ENCODE data around the gene P4HB.

P4HB gene

DNA sequence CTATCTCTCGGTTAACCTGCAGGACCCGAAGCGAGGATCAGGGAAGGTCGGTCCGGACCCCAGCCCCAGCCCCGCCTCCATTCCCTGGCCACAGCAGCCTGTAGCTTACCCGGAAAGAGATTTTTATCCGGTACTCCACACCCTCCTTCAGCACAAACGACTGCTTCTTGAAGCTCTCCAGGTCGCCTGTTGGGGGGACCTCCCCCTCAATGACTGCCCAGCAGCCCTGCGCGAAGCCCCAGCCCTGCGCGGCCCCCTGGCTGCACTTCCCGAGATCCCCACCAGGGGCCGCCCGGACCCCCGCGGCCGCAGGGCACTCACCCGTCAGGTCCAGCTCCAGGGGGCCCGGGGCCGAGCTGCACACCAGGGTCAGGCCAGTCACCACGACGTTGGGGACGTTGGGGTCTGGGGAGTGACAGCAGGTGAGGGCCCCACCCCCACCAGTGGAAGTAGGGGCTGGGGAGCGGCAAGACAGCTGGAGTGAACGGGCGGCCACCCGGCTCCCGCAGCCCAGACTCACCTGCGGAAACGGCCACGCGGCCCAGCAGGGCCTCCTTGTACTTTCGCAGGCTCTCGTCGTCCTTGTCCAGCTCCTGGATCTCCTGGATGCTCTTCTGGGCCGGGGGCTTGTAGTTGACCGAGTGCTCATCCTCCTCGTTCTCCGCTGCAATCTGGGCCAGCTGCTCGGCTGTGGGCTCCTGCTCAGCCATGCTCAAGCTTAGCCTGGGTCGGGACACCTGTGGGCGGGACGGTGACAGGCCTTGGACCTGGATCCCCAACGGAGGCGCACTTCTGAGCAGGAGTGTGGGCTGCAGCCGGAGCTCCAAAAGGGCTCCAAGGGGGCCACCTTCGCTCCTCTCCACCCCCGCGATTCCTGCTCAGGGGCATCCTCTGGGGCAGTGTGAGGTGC is 9.1 kb upstream of the P4HB start:
- Histone ChIP-seq H3K27me3 (ENCODE audit: insufficient read depth, poor library complexity, severe bottlenecking) (no peaks in the 10 kb centered on the region), H3K27ac (replicated peaks) (peak overlapping the region; percentile 93), H3K4me3 (replicated peaks; ENCODE audit: insufficient read depth, low read length) (peak overlapping the region; percentile 87)
- TF ChIP-seq GABPA (IDR thresholded peaks at IDR 0.05; ENCODE audit: low read depth) (0 out of 2 replicates have a peak, but pooled peaks have one; percentile 25), SPI1 (IDR thresholded peaks at IDR 0.05; ENCODE audit: borderline replicate concordance, low read depth) (no peak), POLR2AphosphoS5 (IDR thresholded peaks at IDR 0.05; ENCODE audit: low read depth) (peak; percentile 65; the same call in 1 of the 2 replicates)
- TF ChIP-seq, protein P1, sequence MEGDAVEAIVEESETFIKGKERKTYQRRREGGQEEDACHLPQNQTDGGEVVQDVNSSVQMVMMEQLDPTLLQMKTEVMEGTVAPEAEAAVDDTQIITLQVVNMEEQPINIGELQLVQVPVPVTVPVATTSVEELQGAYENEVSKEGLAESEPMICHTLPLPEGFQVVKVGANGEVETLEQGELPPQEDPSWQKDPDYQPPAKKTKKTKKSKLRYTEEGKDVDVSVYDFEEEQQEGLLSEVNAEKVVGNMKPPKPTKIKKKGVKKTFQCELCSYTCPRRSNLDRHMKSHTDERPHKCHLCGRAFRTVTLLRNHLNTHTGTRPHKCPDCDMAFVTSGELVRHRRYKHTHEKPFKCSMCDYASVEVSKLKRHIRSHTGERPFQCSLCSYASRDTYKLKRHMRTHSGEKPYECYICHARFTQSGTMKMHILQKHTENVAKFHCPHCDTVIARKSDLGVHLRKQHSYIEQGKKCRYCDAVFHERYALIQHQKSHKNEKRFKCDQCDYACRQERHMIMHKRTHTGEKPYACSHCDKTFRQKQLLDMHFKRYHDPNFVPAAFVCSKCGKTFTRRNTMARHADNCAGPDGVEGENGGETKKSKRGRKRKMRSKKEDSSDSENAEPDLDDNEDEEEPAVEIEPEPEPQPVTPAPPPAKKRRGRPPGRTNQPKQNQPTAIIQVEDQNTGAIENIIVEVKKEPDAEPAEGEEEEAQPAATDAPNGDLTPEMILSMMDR (IDR thresholded peaks at IDR 0.05; ENCODE audit: insufficient read depth, low read length) = peak; percentile 55
- TF ChIP-seq, protein P2, sequence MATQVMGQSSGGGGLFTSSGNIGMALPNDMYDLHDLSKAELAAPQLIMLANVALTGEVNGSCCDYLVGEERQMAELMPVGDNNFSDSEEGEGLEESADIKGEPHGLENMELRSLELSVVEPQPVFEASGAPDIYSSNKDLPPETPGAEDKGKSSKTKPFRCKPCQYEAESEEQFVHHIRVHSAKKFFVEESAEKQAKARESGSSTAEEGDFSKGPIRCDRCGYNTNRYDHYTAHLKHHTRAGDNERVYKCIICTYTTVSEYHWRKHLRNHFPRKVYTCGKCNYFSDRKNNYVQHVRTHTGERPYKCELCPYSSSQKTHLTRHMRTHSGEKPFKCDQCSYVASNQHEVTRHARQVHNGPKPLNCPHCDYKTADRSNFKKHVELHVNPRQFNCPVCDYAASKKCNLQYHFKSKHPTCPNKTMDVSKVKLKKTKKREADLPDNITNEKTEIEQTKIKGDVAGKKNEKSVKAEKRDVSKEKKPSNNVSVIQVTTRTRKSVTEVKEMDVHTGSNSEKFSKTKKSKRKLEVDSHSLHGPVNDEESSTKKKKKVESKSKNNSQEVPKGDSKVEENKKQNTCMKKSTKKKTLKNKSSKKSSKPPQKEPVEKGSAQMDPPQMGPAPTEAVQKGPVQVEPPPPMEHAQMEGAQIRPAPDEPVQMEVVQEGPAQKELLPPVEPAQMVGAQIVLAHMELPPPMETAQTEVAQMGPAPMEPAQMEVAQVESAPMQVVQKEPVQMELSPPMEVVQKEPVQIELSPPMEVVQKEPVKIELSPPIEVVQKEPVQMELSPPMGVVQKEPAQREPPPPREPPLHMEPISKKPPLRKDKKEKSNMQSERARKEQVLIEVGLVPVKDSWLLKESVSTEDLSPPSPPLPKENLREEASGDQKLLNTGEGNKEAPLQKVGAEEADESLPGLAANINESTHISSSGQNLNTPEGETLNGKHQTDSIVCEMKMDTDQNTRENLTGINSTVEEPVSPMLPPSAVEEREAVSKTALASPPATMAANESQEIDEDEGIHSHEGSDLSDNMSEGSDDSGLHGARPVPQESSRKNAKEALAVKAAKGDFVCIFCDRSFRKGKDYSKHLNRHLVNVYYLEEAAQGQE (IDR thresholded peaks at IDR 0.05; ENCODE audit: insufficient replicate concordance, low read depth) = no peak
- peak in 1 of 2 experiments; percentile 38 for DNase-seq (ENCODE audit: low read depth in 1 of 2, low spot score in 1 of 2)

DNA sequence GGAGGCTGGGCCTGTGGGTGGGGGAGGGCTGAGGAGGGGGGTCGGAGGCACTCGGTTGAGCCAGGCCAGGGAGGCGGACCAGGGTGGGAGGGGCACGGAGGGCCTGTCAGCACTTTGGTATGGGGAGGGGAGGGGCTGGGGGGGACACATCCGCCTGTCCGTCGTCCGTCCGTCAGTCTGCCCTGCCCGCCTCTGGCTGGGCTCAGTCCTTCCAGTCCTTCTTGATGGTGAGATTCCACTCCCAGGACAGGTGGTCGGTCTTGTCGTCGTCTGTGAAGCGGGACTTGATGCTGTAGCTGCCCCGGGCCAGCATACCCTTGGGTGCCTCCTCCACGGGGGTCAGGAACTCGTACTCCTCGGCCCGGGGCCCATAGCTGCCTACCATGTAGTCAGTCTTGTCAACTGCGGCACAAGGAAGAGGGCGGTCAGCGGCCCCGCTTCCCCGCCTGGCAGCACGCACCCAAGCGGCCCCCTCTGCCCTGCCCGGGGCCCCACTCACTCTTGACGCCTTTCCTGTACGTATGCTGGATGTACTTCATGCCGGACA is 8.4 kb upstream of the P4HB start:
- peak overlapping the region; percentile 87 for H3K4me3 ChIP-seq (replicated peaks; ENCODE audit: insufficient read depth, low read length)

More for the DNA sequence above, 8.4 kb upstream of the P4HB start:
- no peaks in the 10 kb centered on the region for H3K27me3 ChIP-seq (ENCODE audit: insufficient read depth, poor library complexity, severe bottlenecking)
- DNase-seq (ENCODE audit: low read depth in 1 of 2, low spot score in 1 of 2) = peak in 1 of 2 experiments; percentile 33
- TF ChIP-seq, protein P1 (IDR thresholded peaks at IDR 0.05; ENCODE audit: insufficient read depth, low read length) = no peak
- TF ChIP-seq, protein P2 (IDR thresholded peaks at IDR 0.05; ENCODE audit: insufficient replicate concordance, low read depth) = no peak
- TF ChIP-seq SPI1 (IDR thresholded peaks at IDR 0.05; ENCODE audit: borderline replicate concordance, low read depth) (no peak), POLR2AphosphoS5 (IDR thresholded peaks at IDR 0.05; ENCODE audit: low read depth) (no peak; the same call in 1 of the 2 replicates), GABPA (IDR thresholded peaks at IDR 0.05; ENCODE audit: low read depth) (no peak)
- H3K27ac ChIP-seq (replicated peaks) = peak overlapping the region; percentile 93

Data from HL-60 (cell line).